NCI-H2196 treated with DMSO at 0.1 percent for 48 hours (cell line): ENCODE data around the gene KLHL20.
"Not testable (repeated sequence)": the region's sequence is repeated elsewhere in the genome, so short reads cannot be mapped to it uniquely, and the experiment has no call there.

Experiments
- DNase-seq: peaks from one replicate; lab custom pipeline; 2025; ENCODE audit not compliant: unreplicated experiment; lab: John Stamatoyannopoulos, UW

Gene KLHL20

GRCh38 chr1:173714759-173715537, at the start of gene KLHL20:
Gene KLHL20 (plus strand): TSS chr1:173714981. CDS start chr1:173716044, 1,063 bp downstream.
- peak; percentile 76 for DNase-seq

DNA sequence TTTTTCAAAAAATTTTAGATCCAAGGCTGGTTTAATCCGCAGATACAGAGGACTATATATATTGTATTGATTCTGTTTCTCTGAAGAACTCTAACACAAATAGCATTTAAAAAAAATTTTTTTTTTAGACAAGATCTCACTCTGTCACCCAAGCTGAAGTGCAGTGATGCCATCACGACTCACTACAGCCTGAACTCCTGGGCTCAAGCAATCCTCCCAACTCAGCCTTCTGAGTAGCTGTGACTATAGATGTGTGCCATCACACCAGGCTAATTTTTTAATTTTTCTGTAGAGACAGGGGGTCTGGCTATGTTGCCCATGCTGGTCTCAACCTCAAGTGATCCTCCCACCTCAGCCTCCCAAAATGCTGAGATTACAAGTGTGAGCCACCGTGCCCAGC, 48.1 kb upstream of the KLHL20 start:
- DNase-seq = no peak

DNA sequence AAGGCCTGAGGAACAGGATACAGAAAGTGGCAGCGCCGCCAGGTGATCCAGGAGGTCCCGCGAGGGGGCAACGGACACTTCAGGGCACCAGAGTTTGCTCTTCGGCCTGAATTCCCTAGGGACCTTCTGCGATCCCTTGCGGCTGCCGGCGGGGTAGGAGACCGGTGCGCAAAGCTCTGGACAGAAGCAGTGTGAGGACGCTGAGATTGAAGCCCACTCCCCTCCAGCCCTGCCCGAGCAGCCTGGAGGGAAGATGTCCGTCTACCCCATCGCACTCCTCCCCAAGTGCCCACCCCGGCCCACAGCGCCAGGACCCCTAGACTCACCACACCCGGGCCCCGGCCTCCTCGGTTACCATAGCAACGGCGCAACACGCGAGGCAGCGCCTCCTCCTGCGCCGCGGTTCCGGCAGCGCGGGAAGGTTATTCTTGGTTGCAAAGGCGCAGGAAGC, 45.3 kb upstream of the KLHL20 start, which contains the start of gene ANKRD45:
Gene ANKRD45, minus strand, starts transcription at position 361 of the 451 bp plus-strand sequence. CDS start 10,433 bp downstream, outside the sequence.
- no peak for DNase-seq

GRCh38 chr1:173674496-173674895, 40.3 kb upstream of the KLHL20 start:
- not testable (repeated sequence) for DNase-seq

DNA sequence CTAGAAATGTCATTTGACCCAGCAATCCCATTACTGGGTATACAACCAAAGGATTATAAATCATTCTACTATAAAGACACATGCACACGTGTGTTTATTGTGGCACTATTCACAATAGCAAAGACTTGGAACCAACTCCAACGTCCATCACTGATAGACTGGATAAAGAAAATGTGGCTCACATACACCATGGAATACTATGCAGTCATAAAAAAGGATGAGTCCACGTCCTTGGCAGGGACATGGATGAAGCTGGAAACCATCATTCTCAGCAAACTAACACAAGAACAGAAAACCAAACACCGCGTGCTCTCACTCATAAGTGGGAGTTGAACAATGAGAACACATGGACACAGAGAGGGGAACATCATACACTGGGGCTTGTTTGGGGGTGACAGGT, 34.6 kb upstream of the KLHL20 start:
- DNase-seq = not testable (repeated sequence)

- no peak for DNase-seq
Observed at GRCh38 chr1:173682184-173682583, 32.6 kb upstream of the KLHL20 start.

DNA sequence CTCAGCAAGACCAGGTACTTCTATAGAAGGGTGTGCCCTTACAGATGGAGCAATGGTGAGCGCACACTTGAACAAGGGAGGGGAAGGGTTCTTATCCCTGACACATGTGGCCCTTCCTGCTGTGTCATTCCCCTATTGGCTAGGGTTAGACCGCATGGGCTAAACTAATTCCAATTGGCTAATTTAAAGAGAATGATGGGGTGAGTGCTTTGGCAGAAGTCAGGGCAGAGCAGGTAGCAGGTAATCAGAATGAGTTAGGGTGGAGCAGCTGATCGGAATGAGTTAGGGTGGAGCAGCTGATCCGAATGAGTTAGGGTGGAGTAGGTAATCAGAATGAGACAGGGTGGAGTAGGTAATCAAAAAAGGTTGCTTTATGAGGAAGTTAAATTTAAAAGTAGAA, 30.9 kb upstream of the KLHL20 start:
- not testable (repeated sequence) for DNase-seq

DNA sequence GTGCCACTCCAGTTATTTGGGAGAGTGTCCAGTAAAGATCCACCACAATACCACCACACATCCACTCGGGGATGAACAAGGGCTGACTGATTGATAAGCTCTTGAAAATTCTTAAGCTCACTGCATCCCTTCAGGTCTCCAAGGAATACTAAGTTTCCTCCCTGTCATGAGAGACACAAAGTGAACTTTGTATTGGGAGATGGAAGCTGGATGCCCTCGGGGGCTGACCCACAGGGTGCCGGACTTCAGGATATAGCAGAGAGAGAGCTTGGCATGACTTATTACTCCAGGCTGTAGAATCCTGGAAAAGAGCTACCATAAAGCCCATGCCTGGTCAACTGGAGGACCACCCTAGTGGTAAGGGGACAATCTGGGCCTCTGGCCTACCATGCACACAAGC, 29.7 kb upstream of the KLHL20 start:
- not testable (repeated sequence) for DNase-seq

DNA sequence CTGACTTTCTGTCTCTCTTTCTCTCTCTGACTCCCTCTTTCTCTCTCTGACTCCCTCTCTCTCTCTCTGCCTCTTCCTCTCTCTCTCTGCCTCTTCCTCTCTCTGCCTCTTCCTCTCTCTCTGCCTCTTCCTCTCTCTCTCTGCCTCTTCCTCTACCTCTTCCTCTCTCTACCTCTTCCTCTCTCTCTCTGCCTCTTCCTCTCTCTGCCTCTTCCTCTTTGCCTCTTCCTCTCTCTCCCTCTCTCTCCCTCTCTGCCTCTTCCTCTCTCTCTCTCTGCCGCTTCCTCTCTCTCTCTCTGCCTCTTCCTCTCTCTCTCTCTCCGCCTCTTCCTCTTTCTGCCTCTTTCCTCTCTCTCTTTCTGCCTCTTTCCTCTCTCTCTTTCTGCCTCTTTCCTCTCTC, 26.5 kb upstream of the KLHL20 start:
- DNase-seq = no peak

- no peak for DNase-seq
Observed at GRCh38 chr1:173693238-173693637, 21.5 kb upstream of the KLHL20 start.

DNA sequence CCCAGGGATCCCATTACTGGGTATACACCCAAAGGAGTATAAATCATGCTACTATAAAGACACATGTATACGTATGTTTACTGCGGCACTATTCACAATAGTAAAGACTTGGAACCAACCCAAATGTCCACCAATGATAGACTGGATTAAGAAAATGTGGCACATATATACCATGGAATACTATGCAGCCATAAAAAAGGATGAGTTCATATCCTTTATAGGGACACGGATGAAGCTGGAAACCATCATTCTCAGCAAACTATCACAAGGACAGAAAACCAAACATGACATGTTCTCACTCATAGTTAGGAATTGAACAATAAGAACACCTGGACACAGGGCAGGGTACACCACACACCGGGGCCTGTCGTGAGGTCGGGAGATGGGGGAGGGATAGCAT, 13.5 kb upstream of the KLHL20 start:
- not testable (repeated sequence) for DNase-seq

DNA sequence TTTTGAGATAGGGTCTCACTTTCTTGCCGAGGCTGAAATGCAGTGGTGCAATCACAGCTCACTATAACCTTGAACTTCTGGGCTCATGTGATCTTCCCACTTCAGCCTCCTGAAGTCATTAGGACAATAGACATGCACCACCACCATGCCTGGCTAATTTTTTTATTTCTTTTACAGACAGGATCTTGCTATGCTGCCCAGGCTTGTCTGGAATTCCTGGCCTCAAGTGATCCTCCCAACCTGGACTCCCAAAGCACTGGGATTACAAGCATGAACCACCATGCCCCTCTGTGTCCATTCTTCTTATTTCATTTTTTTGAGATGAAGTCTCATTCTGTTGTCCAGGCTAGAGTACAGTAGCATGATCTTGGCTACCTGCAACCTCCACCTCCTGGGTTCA, 12.0 kb upstream of the KLHL20 start:
- no peak for DNase-seq

DNA sequence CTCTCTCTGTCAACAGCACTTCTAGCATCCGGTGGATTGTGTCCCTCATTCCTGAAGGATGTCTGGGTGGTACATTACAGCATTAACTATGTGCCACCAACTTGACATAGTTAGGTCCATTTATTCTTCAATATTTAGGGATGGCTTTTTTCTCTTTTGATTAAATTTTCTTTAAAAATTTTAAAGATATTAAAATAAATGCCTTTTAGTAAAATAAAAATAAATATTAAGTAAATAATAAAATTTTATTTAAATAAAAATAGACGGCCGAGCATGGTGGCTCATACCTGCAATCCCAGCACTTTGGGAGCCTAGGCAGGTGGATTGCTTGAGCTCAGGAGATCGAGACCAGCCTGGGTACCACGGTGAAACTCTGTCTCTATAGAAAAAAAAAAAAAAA, 9.7 kb upstream of the KLHL20 start:
- DNase-seq = no peak

GRCh38 chr1:173708787-173709186, 6.0 kb upstream of the KLHL20 start:
- DNase-seq = no peak

DNA sequence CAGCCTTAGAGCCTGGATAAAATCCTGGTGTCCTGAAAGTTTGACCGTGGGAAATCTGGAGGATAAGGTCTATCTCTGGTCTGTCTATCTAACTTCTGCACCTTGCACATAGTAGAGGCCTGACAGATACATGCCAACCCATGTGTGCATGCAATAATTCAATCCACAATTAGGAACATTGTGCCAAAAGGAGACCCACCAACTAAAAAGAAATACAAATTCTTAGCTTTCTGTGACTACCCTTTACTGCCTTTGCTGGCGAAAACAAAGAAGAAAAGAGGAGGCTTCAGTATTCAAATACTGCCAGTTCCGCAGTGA, 381 bp upstream of the KLHL20 start:
- DNase-seq = no peak

- no peak for DNase-seq
Observed at GRCh38 chr1:173715538-173715844, 710 bp downstream of the KLHL20 start.

- no peak for DNase-seq
Observed at GRCh38 chr1:173717238-173717637, 2.5 kb downstream of the KLHL20 start.

DNA sequence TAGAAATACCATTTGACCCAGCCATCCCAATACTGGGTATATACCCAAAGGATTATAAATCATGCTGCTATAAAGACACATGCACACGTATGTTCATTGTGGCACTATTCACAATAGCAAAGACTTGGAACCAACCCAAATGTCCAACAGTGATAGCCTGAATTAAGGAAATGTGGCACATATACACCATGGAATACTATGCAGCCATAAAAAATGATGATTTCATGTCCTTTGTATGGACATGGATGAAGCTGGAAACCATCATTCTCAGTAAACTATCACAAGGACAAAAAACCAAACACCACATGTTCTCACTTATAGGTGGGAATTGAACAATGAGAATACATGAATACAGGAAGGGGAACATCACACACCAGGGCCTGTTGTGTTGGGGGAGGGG, 16.6 kb downstream of the KLHL20 start:
- not testable (repeated sequence) for DNase-seq

DNA sequence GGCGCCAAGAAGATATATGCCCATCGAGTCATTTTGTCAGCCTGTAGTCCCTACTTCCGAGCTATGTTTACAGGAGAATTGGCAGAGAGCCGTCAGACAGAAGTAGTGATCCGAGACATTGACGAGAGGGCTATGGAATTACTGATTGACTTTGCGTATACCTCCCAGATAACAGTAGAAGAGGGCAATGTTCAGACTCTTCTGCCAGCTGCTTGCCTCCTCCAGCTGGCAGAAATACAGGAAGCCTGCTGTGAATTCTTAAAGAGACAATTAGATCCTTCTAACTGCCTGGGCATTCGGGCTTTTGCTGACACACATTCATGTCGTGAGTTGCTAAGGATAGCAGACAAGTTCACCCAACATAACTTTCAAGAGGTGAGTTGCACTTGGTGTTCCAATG, 19.1 kb downstream of the KLHL20 start:
- DNase-seq = no peak

DNA sequence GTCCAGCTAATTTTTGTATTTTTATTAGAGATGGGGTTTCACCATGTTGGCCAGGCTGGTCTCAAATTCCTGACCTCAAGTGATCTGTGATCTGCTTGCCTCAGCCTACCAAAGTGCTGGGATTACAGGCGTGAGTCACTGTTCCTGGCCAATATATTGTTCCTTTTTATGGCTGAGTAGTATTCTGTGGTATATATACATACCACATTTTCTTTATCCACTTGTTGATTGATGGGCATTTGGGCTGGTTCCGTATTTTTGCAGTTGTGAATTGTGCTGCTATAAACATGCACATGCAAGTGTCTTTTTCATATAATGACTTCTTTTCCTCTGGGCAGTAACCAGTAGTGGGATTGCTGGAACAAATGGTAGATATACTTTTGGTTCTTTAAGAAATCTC, 21.3 kb downstream of the KLHL20 start:
- not testable (repeated sequence) for DNase-seq

DNA sequence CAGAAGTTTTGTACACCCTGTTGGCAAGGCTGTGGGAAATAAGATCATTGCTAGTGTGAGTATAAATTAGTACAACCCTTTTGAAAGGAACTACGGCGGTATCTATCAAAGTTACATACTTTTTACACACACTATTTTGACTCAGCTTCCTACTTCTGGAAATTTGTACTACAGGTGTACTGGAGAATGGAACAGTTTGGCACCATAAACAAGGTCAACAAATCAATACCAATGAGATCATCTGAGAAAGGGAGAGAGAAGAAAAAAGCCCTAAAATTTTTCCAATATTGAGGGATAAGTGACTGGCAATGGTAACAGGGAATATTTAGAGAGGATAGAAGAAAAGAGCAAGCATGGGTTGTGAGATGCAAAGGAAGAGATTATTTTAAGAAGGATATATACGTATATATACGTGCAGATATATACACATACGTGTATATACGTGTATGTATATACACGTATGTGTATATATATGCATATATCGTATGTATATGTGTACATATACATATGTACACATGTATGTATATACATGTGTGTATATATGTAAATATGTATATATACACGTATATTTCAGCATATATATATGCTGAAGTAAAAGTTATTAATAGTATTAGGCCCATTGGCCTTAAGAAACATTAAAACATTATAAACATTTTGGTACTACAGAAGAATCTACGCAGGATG, 27.6 kb downstream of the KLHL20 start:
- no peak for DNase-seq

GRCh38 chr1:173744651-173745050, 29.9 kb downstream of the KLHL20 start:
- no peak for DNase-seq

DNA sequence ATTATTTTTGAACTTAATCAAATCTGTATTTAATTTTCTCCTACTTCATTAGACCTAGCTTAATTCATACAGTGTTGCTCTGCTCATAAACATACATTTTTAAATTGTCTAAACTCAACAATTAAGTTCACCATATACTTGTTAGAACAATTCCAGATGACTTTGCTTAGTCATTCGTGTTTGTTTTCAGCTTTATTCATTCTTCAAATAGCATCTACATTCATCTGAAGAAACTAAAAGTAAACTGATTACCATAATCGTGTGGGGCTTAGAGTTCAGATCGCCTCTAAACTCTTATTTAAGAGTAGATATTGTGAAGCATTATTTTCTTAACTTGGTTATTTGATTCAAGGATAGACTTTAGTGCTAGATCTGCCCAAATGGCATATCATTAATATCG, 34.4 kb downstream of the KLHL20 start:
- no peak for DNase-seq
